Mucosa of stomach (tissue), 1 donor: Measurements from ENCODE around the gene NPAS3.

Source experiments
- H3K27me3 ChIP-seq: one replicate; pipeline ENCODE4 v1.7.0; 2013; ENCODE audit warnings: mild to moderate bottlenecking, low read length; ENCODE audit not compliant: control insufficient read depth, insufficient read depth
- H3K36me3 ChIP-seq: one replicate; pipeline ENCODE4 v1.7.0; 2013; ENCODE audit warnings: low read length; ENCODE audit not compliant: control insufficient read depth, insufficient read depth
- H3K4me1 ChIP-seq: one replicate; pipeline ENCODE4 v1.7.0; 2013; ENCODE audit warnings: mild to moderate bottlenecking, low read length; ENCODE audit not compliant: control insufficient read depth, insufficient read depth
- H3K4me3 ChIP-seq: one replicate; pipeline ENCODE4 v1.7.0; 2013; ENCODE audit warnings: low read length
- H3K9ac ChIP-seq: one replicate; pipeline ENCODE4 v1.7.0; 2013; ENCODE audit warnings: mild to moderate bottlenecking, low read length, moderate library complexity
- H3K9me3 ChIP-seq: one replicate; pipeline ENCODE4 v1.7.0; 2013; ENCODE audit warnings: mild to moderate bottlenecking, low read length, moderate library complexity; ENCODE audit not compliant: control insufficient read depth
- donor health status: Pancreatic carcinoma.

Gene NPAS3

GRCh38 chr14:33563191-33563900, 624.7 kb downstream of the NPAS3 start:
- Histone ChIP-seq H3K4me1 (no peaks in the 10 kb centered on the region), H3K4me3 (no peak overlapping the region), H3K36me3 (no peaks in the 10 kb centered on the region), H3K27me3 (no peaks in the 10 kb centered on the region), H3K9ac (no peak overlapping the region), H3K9me3 (no peaks in the 10 kb centered on the region)

- Histone ChIP-seq H3K36me3 (no peaks in the 10 kb centered on the region), H3K9me3 (no peaks in the 10 kb centered on the region), H3K27me3 (no peaks in the 10 kb centered on the region)
These were observed 625.2 kb downstream of the NPAS3 start for GRCh38 chr14:33563901-33564197.

GRCh38 chr14:33564774-33565630, 626.3 kb downstream of the NPAS3 start:
- H3K27me3 ChIP-seq: no peaks in the 10 kb centered on the region
- no peaks in the 10 kb centered on the region for H3K36me3 ChIP-seq
- H3K4me3 ChIP-seq: no peak overlapping the region
- H3K9ac ChIP-seq: no peak overlapping the region
- no peaks in the 10 kb centered on the region for H3K9me3 ChIP-seq
- peaks cover 4% of the 10 kb centered on the region for H3K4me1 ChIP-seq

More at GRCh38 chr14:33563901-33564197, 625.2 kb downstream of the NPAS3 start:
- H3K4me3 ChIP-seq: no peak overlapping the region
- no peak overlapping the region for H3K9ac ChIP-seq
- no peaks in the 10 kb centered on the region for H3K4me1 ChIP-seq

- H3K9ac ChIP-seq: no peak overlapping the region
- no peaks in the 10 kb centered on the region for H3K9me3 ChIP-seq
- H3K36me3 ChIP-seq: no peaks in the 10 kb centered on the region
- no peaks in the 10 kb centered on the region for H3K27me3 ChIP-seq
- H3K4me3 ChIP-seq: no peak overlapping the region
- peaks cover 4% of the 10 kb centered on the region for H3K4me1 ChIP-seq
These were observed 627.4 kb downstream of the NPAS3 start for GRCh38 chr14:33566082-33566481.

GRCh38 chr14:33567023-33567728, 628.5 kb downstream of the NPAS3 start:
- no peaks in the 10 kb centered on the region for H3K9me3 ChIP-seq
- peaks cover 4% of the 10 kb centered on the region for H3K4me1 ChIP-seq
- no peaks in the 10 kb centered on the region for H3K36me3 ChIP-seq
- H3K4me3 ChIP-seq: no peak overlapping the region
- H3K27me3 ChIP-seq: no peaks in the 10 kb centered on the region
- H3K9ac ChIP-seq: no peak overlapping the region

GRCh38 chr14:33567731-33568130, 629.1 kb downstream of the NPAS3 start:
- Histone ChIP-seq H3K27me3 (no peaks in the 10 kb centered on the region), H3K4me1 (peaks cover 4% of the 10 kb centered on the region), H3K36me3 (no peaks in the 10 kb centered on the region), H3K9me3 (no peaks in the 10 kb centered on the region), H3K4me3 (no peak overlapping the region), H3K9ac (no peak overlapping the region)

- no peaks in the 10 kb centered on the region for H3K36me3 ChIP-seq
- H3K9me3 ChIP-seq: no peaks in the 10 kb centered on the region
- H3K4me3 ChIP-seq: no peak overlapping the region
- H3K4me1 ChIP-seq: peaks cover 4% of the 10 kb centered on the region
- H3K27me3 ChIP-seq: no peaks in the 10 kb centered on the region
- no peak overlapping the region for H3K9ac ChIP-seq
These were observed 630.4 kb downstream of the NPAS3 start for GRCh38 chr14:33568935-33569579.

- no peak overlapping the region for H3K4me3 ChIP-seq
- H3K4me1 ChIP-seq: peaks cover 4% of the 10 kb centered on the region
- H3K9ac ChIP-seq: no peak overlapping the region
- H3K36me3 ChIP-seq: no peaks in the 10 kb centered on the region
- no peaks in the 10 kb centered on the region for H3K9me3 ChIP-seq
- H3K27me3 ChIP-seq: no peaks in the 10 kb centered on the region
These were observed 631.4 kb downstream of the NPAS3 start for GRCh38 chr14:33569821-33570687.

GRCh38 chr14:33570694-33571310, 632.1 kb downstream of the NPAS3 start:
- Histone ChIP-seq H3K9me3 (no peaks in the 10 kb centered on the region), H3K36me3 (no peaks in the 10 kb centered on the region), H3K27me3 (no peaks in the 10 kb centered on the region), H3K4me3 (no peak overlapping the region), H3K4me1 (peaks cover 4% of the 10 kb centered on the region), H3K9ac (no peak overlapping the region)

GRCh38 chr14:33573301-33573880, 634.7 kb downstream of the NPAS3 start:
- no peaks in the 10 kb centered on the region for H3K36me3 ChIP-seq
- H3K4me1 ChIP-seq: peaks cover 4% of the 10 kb centered on the region
- H3K4me3 ChIP-seq: no peak overlapping the region
- H3K9ac ChIP-seq: no peak overlapping the region
- H3K9me3 ChIP-seq: no peaks in the 10 kb centered on the region
- H3K27me3 ChIP-seq: no peaks in the 10 kb centered on the region
